GM18867 (cell line): ENCODE measurements around the gene VRK2.
"Not testable (repeated sequence)": the region's sequence is repeated elsewhere in the genome, so short reads cannot be mapped to it uniquely, and the experiment has no call there.

Experiments
- ATAC-seq: cut with Tn5 transposase; IDR thresholded peaks from one replicate; pipeline ENCODE4 v1.9.1; 2021; ENCODE audit warnings: mild to moderate bottlenecking, moderate library complexity; ENCODE audit not compliant: unreplicated experiment

VRK2 gene

DNA sequence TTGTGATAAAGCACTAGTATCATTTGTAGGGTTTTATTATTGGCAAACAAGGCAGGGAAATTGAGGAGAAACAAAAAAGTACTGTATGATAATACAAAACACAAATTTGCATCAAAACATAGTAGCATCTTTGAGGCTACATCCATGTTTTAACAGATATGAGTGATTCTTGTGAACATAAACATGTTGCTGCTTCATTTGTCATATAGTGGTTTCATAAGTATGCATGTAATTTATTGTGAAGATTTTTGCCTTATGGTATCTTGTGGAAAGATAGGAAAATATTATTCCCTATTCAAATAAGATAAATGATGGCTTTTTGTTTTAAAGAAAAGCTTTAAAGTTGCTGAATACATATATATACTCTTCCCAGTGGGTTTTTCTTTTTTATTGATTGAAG, 60.3 kb downstream of the VRK2 start:
- ATAC-seq, result no peak

- no peak for ATAC-seq
These were observed 61.5 kb downstream of the VRK2 start for GRCh38 chr2:58107803-58108710.

- no peak for ATAC-seq
These were observed 62.9 kb downstream of the VRK2 start for GRCh38 chr2:58109481-58109880.

DNA sequence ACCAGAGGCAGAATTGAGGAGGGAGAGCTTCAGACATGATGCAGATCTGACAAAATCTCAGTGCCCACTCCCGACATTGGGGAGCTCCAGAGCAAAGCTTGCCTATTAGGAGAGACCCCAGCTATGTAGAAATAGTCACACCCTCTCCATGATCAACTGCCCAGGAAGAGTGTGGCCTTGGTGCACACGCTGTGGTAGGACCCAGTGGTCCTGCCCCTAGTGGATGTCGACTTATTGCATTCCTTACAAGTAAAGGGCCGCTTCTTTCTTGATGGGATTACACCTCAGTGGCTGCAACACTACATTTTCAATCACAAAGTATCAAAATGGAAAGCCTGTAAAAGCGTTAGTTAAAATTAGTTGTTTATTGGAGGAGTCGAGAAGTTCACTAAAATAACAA, 64.2 kb downstream of the VRK2 start:
- ATAC-seq, result no peak

DNA sequence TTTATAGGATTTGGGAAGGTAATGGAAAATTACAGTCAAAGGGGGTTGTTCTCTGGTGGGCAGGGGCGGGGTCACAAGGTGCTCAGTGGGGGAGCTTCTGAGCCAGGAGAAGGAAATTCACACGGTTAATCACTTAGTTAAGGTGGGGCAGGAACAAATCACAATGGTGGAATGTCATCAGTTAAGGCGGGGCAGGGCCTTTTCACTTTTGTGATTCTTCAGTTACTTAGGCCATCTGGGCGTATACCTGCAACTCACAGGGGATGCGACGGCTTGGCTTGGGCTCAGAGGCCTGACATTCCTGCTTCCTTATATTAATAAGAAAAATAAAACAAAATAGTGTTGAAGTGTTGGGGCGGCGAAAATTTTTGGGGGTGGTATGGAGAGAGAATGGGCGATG, 67.0 kb downstream of the VRK2 start:
- ATAC-seq, result not testable (repeated sequence)

DNA sequence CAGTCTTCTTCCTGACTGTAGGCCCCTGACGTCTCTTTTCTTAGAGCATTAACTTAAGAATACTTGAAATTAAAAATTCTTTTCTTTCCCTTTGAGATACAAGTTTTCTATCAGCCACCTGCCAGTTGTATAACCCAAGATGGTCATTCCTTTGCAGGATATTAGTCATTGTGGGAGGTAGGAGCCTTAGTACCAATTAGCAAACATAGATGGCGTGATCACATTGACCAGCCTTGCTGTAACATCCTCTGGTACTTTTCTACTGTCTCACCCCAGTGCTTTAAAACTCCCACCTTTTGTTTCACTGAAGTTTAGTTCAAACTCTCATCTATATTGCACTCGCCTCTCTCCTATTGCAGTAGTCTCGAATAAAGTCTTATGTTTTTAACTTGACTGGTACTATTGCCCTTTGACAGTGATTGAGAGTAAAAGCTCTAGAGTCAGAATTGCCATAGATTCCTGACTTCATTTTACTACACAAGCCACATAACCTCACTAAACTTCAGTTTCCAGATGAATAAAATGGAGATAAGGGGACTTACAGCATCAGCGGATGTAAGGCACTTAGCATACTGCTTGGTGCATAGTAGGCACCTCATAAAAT, 74.1 kb downstream of the VRK2 start:
- ATAC-seq, result peak; percentile 81

DNA sequence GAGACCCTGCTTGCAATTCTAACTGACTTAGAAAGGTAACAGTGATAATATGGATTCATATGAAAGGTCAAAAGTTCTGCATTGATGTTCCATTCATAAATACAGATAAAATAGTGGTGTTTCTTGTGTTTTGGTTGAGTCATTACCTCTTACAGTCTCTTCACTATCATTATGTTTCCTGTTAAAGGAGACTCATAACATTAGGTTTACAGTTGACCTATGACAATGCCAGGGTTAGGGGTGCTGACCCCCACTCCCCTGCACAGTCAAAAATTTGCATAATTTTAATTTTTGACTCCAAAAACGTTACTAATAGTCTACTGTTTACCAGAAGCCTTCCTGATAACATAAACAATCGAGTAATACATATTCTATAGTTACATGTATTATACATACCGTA, 75.4 kb downstream of the VRK2 start:
- no peak for ATAC-seq

- no peak for ATAC-seq
These were observed 75.9 kb downstream of the VRK2 start for GRCh38 chr2:58122540-58122939.

DNA sequence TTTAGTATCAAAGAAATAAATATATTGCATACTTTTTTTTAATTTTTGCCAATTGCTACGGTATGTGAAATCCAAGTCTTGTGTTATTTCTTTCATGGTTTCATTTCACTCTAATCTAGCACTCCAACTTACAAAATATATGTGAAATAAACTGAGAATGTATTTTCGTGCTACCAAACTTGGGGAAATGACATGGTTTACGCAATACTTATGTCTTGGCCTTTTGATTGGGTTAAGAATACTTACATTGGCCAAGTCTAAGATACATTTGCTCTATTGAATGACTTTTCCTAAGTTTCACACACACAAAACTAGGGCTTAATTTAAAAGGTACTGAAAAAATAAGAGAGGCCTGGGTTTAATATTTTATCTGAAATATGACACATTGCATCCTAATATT, 80.5 kb downstream of the VRK2 start:
- no peak for ATAC-seq

GRCh38 chr2:58130238-58130637, 83.6 kb downstream of the VRK2 start:
- no peak for ATAC-seq

DNA sequence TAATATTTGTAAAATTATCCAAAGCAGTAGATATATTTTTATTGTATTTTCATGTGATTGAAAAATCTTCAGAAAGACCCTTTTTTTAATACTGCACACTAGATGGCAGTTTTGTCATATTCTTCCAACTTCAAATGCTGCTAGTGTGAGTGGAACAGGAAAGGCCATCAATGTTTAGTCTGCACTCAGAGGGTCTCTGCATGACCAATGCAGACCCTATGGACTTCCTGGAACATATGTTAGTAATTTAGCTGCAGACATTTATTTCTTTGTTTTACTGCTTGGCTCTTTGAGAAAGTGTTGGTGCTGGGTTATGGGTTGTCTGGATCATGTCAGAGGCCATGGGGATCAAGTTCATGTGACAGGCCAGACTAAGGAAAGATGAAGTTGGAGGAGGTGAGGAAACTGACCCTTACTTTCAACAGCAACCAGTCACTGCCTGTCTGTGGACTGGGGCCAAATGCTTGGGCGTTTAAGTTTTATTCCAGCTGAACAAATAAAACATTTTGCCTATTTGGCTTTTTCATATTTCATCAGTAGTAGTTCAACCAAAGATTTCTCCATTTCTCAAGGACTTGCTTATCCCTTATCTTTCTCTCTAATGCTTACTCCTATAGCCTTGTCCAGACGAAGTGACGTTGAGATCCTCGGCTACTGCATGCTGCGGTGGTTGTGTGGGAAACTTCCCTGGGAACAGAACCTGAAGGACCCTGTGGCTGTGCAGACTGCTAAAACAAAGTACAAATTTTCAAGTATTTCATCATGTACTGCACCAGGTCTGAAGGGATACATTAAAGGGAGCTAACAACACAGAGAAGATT, 84.8 kb downstream of the VRK2 start:
- ATAC-seq, result no peak

GRCh38 chr2:58133395-58133794, 86.8 kb downstream of the VRK2 start:
- ATAC-seq, result no peak

DNA sequence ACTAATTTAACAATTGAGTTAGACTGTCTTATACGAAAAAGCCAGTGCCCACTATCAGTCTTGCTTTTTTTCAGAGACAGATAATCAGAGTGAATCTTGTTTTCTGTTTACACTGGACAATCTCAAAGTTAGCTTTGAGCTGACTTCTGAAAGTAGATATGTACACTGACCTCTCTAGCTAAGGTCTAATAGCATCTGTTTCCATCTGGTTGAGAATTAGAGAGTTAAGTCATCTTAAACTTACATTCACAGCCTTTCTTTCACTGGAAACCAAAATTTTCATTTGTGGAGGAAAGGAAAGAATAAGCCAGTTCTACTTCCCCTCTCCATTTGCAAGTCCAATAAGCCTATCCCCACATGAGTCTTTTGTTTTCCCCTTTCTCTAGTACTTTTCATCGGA, 89.3 kb downstream of the VRK2 start:
- ATAC-seq, result no peak

DNA sequence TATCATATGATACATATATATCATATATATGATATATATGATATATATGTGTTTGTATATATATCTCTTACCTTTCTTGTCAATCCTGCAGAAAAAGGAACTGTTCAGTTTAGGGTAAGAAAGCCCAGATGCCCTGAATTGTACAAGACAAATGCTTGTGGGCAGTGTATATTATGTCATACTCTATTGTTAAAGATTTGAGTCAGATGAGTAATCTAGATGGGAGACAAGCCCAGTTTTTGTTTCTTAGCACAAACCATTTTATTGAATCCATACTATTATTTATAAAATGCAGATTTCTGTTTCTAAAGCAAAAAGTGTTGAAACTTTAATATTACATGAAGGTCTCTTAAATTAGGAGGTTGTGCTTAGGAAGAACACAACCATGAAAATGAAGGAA, 90.6 kb downstream of the VRK2 start:
- ATAC-seq, result no peak

DNA sequence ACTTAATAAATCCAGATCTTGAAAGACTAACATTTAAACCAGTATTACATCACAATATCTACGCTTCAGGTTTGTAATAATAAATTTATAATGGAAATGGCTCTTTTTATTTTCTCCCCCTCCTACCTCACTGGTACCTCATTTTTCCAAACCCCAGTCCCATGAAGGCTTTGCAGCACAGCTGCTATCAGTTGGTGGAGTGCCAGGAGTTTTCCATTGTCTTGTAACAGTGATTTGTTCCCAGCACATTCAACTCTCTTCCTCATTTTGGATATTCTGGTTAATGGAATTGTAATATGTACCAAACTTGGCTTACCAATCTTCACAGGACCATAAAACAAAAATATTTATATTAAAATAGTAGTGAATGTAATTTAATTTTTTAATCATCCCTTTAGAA, 91.2 kb downstream of the VRK2 start:
- ATAC-seq, result no peak

DNA sequence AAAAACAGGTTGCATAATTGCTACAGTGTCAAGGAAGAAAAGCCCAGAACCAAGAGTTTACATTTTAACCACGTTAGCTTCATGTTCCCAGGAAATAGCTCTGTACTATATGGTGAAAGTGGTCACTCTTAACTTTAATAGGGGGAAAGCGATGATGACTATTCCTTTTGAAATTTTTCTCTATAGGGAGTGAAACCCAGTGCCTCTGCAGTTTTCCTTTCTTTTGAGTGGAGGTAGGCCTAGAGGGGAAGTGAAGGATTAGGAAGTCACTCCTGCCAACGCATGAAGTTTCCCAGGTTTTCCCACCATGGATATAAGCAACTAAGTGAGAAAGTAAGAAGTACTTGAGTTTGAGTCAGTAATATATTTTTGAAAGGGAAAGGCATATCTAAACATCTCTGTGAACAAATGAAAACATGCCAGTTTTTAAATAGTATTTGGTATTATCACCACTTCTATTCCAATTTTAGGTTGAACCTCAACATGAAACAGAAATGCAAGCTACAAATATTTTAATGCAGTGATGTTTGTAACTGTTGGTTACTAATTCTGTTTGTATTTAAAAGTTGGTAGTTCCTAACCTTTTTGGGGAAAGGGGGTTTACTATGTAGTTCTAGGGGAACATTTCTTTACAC, 91.9 kb downstream of the VRK2 start:
- no peak for ATAC-seq

DNA sequence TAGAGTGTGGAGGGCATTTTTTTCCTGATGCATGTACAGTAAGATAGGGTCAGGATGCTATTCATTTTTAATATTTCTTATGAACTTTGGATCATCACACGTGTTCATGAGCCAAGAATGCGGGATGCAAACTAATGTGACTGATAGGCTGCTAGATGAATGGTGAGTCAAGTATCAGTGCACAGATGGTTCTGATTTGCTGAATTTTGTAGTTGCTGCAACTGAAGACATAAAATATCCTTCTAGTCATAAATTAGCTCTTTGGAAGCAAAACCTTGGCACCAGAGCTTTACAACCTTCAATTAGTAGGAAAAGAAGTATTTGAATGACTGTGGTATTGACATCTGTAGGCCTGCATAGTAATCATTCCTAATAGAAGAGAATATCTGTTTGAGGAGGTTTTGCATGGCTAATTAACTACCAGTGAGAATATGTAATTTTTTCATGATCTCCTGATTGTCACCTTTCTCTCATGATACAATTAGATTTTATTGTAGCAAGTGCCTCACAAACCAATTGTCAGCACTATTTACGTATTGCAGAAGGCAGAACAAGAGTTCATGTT, 94.0 kb downstream of the VRK2 start:
- no peak for ATAC-seq

DNA sequence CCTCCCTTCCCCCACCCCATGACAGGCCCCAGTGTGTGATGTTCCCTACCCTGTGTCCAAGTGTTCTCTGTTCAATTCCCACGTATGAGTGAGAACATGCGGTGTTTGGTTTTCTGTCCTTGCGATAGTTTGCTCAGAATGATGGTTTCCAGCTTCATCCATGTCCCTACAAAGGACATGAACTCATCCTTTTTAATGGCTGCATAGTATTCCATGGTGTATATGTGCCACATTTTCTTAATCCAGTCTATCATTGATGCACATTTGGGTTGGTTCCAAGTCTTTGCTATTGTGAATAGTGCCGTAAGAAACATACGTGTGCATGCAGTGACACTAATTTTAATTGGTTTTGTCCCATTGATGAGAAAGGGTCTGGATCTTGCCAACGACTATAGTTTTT, 99.2 kb downstream of the VRK2 start:
- not testable (repeated sequence) for ATAC-seq

DNA sequence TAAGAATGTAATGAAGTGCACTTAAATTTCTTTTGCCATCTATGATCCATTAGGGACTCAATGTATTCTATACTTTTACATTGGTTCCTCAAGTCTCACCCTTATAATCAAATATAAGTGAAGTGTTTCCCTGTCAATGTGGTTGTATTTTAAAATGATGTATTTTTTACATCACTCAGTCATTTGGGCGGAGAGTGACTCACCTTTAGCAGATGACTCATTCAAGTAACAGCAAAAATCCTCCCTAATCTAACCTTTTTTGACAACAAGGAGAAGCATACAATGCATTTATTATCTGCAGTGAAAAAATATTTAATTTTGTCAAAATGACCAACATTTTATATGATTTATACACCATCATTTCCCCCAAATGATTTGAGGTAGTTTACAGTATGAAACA, 100.1 kb downstream of the VRK2 start:
- no peak for ATAC-seq

DNA sequence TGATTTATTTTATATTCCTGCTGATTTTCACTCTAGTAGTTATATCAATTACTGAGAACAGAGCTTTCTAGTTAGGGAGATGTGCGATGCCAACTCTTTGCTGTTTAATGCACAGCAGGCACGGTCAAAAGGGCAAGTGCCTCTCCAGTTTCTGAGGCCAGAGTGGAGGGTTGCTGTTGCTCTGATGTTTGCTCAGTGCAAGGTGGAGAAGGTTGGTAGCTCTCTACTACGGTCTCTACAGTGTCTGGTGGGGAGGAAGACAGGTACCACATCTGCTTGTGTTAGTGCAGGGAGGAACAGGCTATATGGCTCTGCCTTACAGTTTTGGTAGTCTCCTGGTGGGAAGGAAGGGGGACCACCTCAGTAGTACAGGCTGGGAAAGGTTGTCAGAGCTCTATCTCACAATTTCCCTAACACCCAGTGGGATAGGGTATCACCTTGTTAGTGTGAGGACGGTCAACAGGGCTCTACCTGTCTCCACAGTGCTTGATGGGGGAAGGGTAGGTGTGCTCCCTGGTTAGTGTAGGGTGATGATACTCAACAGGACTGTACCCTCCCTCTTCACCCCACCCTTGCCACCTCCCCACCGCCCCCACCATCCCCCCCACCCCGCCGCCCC, 108.7 kb downstream of the VRK2 start:
- ATAC-seq, result no peak
